ENCODE measurements around the gene STX2. TPM values are rescaled to one million over a fixed set of nuclear protein-coding genes. Genes with fewer than 3 reads are reported as not detected.
A peak's percentile ranks its signal among the peaks of the same experiment; 100 is the strongest.

The STX2 gene
- total and polyA plus RNA-seq, 10 of the 15 experiments (the other 5 are each of a cell fraction or from before 2014, with no cell fraction given), result 6.0 to 22.2 (median 10.0) TPM

DNA sequence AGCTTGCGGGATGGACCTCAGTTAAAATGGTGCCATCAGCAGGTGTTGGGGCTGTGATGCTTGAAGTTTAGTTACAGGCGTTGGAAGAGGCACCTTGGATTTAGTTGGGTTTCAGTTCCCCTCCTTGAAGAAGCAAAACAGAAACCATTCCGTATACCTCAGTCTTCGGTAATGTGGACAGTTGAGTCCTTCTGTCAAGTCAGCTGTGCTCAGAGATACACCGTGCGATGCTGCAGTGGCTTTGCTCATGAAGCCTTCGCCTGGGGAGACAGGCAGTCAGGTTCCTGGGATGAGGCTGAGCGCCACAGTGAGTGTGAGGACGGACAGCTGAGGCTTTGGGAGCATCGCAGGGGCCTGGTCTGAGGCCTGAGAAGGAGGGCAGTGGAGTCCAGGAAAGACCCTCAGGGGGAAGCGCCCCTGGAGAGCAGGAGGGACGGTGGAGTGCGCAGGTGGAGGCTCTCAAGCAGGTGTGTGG is 40.2 kb upstream of the STX2 start (continued):
- TF ChIP-seq, protein P1, sequence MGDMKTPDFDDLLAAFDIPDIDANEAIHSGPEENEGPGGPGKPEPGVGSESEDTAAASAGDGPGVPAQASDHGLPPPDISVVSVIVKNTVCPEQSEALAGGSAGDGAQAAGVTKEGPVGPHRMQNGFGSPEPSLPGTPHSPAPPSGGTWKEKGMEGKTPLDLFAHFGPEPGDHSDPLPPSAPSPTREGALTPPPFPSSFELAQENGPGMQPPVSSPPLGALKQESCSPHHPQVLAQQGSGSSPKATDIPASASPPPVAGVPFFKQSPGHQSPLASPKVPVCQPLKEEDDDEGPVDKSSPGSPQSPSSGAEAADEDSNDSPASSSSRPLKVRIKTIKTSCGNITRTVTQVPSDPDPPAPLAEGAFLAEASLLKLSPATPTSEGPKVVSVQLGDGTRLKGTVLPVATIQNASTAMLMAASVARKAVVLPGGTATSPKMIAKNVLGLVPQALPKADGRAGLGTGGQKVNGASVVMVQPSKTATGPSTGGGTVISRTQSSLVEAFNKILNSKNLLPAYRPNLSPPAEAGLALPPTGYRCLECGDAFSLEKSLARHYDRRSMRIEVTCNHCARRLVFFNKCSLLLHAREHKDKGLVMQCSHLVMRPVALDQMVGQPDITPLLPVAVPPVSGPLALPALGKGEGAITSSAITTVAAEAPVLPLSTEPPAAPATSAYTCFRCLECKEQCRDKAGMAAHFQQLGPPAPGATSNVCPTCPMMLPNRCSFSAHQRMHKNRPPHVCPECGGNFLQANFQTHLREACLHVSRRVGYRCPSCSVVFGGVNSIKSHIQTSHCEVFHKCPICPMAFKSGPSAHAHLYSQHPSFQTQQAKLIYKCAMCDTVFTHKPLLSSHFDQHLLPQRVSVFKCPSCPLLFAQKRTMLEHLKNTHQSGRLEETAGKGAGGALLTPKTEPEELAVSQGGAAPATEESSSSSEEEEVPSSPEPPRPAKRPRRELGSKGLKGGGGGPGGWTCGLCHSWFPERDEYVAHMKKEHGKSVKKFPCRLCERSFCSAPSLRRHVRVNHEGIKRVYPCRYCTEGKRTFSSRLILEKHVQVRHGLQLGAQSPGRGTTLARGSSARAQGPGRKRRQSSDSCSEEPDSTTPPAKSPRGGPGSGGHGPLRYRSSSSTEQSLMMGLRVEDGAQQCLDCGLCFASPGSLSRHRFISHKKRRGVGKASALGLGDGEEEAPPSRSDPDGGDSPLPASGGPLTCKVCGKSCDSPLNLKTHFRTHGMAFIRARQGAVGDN (IDR thresholded peaks at IDR 0.05), result peak; percentile 63
- TF ChIP-seq SREBF2 (IDR thresholded peaks at IDR 0.05; ENCODE audit: low read length), result no peak
- TF ChIP-seq RBBP5 (conservative IDR thresholded peaks at IDR 0.05), result no peak
- no peak for TF ChIP-seq SUPT20H (IDR thresholded peaks at IDR 0.05; ENCODE audit: borderline replicate concordance, control insufficient read depth, low read depth, low read length)
- 0 out of 4 replicates have a peak, but pooled peaks of 1 of the 2 experiments have one; percentile 31 for TF ChIP-seq ETV6 (conservative IDR thresholded peaks at IDR 0.05 in 1 of 2, IDR thresholded peaks at IDR 0.05 in 1 of 2; ENCODE audit: borderline replicate concordance in 1 of 2, low read depth in 1 of 2)
- peak; percentile 87 for TF ChIP-seq IKZF1 (conservative IDR thresholded peaks at IDR 0.05)
- TF ChIP-seq, protein P2, sequence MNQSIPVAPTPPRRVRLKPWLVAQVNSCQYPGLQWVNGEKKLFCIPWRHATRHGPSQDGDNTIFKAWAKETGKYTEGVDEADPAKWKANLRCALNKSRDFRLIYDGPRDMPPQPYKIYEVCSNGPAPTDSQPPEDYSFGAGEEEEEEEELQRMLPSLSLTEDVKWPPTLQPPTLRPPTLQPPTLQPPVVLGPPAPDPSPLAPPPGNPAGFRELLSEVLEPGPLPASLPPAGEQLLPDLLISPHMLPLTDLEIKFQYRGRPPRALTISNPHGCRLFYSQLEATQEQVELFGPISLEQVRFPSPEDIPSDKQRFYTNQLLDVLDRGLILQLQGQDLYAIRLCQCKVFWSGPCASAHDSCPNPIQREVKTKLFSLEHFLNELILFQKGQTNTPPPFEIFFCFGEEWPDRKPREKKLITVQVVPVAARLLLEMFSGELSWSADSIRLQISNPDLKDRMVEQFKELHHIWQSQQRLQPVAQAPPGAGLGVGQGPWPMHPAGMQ (IDR thresholded peaks at IDR 0.05; ENCODE audit: borderline replicate concordance), result no peak
- no peak for TF ChIP-seq NR2F1 (conservative IDR thresholded peaks at IDR 0.05)
- peak; percentile 91 for TF ChIP-seq TCF12 (IDR thresholded peaks at IDR 0.05; ENCODE audit: low read depth, low read length)
- peak; percentile 56; the same call in 1 of the 2 replicates for TF ChIP-seq POLR2AphosphoS5 (IDR thresholded peaks at IDR 0.05; ENCODE audit: low read length)
- TF ChIP-seq SRF (IDR thresholded peaks at IDR 0.05; ENCODE audit: low read depth in 2 of 2, low read length in 2 of 2), result no peak
- TF ChIP-seq, protein P3, sequence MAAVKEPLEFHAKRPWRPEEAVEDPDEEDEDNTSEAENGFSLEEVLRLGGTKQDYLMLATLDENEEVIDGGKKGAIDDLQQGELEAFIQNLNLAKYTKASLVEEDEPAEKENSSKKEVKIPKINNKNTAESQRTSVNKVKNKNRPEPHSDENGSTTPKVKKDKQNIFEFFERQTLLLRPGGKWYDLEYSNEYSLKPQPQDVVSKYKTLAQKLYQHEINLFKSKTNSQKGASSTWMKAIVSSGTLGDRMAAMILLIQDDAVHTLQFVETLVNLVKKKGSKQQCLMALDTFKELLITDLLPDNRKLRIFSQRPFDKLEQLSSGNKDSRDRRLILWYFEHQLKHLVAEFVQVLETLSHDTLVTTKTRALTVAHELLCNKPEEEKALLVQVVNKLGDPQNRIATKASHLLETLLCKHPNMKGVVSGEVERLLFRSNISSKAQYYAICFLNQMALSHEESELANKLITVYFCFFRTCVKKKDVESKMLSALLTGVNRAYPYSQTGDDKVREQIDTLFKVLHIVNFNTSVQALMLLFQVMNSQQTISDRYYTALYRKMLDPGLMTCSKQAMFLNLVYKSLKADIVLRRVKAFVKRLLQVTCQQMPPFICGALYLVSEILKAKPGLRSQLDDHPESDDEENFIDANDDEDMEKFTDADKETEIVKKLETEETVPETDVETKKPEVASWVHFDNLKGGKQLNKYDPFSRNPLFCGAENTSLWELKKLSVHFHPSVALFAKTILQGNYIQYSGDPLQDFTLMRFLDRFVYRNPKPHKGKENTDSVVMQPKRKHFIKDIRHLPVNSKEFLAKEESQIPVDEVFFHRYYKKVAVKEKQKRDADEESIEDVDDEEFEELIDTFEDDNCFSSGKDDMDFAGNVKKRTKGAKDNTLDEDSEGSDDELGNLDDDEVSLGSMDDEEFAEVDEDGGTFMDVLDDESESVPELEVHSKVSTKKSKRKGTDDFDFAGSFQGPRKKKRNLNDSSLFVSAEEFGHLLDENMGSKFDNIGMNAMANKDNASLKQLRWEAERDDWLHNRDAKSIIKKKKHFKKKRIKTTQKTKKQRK (IDR thresholded peaks at IDR 0.05; ENCODE audit: low read depth, low read length), result no peak
- no peak for TF ChIP-seq NFXL1 (IDR thresholded peaks at IDR 0.05; ENCODE audit: borderline replicate concordance)
- TF ChIP-seq CREB1 (IDR thresholded peaks at IDR 0.05; ENCODE audit: low read depth), result peak; percentile 19; the same call in 1 of the 2 replicates
- TF ChIP-seq SIN3A (IDR thresholded peaks at IDR 0.05; ENCODE audit: low read depth, low read length), result no peak
- TF ChIP-seq KLF5 (IDR thresholded peaks at IDR 0.05; ENCODE audit: partially characterized antibody), result no peak
- TF ChIP-seq HDAC2 (IDR thresholded peaks at IDR 0.05), result no peak
- TF ChIP-seq SPI1 (IDR thresholded peaks at IDR 0.05; ENCODE audit: borderline replicate concordance, insufficient read depth, low read depth, low read length), result peak; percentile 99
- peak; percentile 85; the same call in 1 of the 2 replicates for TF ChIP-seq EED (IDR thresholded peaks at IDR 0.05; ENCODE audit: low read depth)
- TF ChIP-seq RCOR1 (conservative IDR thresholded peaks at IDR 0.05; ENCODE audit: low read depth, low read length), result no peak

Measured in GM12878 (cell line).